Activated naive CD4-positive, alpha-beta T cell treated with Interleukin-2 at 50 U/mL for 16 hours (primary cell): Measurements from ENCODE around the gene GJB5.

Experiments used
- DNase-seq: peaks from one replicate; pipeline ENCODE4 v3.0.0-alpha.2; 2020

GJB5 gene

DNA sequence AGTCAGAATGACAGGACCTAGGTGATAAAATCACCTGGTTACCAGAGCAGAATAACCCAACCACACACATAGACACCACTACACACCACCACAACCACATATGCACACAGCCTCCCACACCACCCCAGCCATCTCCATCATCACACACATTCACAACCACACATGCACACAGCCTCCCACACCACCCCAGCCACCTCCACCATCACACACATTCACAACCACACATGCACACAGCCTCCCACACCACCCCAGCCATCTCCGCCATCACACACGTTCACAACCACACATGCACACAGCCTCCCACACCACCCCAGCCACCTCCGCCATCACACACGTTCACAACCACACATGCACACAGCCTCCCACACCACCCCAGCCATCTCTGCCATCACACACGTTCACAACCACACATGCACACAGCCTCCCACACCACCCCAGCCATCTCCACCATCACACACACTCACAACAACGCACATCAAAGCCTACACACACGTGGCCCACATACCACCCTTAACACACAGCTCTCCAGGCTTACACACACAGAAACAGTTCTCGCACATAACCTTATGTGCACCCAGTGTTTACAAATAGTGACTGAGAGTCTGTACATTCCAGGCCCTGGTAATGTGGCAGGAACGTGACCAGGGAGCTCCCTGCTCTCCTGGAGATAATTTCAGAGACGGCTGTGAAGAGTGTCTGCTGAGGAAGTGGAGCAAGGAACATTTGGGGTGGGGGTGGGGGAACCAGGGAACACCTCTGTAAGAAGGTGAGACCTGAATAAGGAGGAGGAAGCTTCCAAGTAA lies 22.9 kb downstream of the GJB5 start:
- no peak for DNase-seq

DNA sequence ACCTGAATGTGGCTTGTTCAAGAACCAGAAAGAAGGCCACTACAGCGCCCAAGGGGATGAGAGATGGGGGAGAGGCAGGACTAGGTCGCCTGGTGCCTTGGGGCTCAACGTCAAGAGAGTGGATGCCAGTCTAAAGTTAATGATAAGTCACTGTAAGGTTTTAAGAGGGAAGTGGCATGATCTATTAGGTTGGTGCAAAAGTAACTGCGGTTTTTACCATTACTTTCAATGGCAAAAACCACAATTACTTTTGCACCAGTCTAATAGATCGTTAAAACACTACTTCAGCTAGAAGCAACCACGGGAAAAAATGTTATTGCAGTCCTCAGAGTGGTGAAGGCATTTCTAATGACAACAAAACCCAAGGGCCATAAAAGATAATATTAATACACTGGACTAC lies 23.5 kb downstream of the GJB5 start:
- no peak for DNase-seq

DNA sequence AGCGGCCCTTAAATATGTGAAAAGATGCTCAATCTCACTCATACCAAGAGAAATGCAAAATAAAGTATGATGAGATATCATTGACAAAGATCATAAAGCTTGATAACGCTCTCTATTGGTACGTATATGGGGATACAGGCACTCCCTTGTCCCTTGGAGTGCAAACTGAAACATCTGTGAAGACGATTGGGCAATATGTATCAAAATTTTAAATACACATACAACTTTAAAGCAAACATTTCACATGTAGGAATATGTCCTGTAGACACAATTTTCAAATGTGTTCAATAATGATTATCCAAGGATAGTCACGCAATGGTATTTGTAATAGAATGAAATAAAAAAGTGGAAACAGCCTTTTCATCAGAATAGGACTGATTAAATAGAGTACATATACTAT lies 24.2 kb downstream of the GJB5 start:
- no peak for DNase-seq

DNA sequence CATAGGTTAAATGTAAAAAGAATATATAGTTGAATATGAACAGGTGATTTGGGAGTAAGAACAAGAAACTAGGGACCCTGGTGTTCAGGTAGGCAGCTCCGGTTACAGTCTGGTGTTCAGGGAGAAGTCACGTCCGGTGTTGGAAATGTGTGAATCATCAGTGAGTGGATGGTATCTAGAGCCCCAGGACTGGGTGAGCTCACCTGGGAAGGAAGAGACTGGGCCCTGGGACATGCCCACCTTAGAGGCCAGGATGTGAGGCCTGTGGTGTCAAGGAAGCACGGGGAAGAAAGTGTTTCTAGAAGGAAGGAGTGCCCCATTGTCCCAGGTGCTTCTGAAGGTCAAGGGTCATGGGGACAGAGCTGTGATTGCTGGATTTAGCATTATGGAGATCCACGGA lies 24.7 kb downstream of the GJB5 start:
- DNase-seq: no peak

DNA sequence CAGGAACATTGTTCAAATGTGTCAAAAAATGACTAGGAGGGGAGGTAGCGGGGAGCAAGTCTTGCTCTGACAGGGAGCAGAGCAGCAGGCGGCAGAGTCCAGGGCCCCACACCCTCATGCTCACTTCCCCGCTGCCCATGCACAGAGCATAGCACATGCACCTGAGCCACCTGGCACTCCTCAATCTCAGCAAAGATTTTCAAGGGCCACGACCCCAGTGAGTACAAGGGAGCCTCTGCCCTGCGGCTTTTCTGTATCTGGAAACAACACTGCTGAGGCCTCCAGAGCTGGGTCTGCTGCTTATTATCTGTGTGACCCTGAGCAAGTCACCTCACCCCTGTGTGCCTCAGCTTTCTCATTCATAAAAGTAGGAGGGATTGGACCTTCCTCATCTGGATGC lies 25.1 kb downstream of the GJB5 start:
- DNase-seq: no peak

DNA sequence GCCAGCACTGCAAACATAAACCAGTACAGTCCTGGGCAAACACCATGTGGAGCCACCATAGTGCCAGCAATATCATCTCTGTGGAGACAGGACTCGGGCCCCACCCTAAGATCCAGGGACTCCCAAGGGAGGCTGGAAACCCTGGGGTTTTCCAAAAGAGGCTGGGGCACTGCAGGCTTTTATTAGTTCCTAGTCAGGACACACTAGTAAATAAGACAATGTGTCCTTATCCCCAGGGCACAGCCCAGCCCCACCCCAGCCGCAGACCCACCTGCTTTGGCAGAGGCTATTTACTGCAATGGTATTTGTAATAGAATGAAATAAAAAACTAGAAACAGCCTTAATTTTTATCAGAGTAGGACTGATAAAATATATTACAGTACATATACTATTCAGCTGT lies 25.7 kb downstream of the GJB5 start:
- DNase-seq: no peak

DNA sequence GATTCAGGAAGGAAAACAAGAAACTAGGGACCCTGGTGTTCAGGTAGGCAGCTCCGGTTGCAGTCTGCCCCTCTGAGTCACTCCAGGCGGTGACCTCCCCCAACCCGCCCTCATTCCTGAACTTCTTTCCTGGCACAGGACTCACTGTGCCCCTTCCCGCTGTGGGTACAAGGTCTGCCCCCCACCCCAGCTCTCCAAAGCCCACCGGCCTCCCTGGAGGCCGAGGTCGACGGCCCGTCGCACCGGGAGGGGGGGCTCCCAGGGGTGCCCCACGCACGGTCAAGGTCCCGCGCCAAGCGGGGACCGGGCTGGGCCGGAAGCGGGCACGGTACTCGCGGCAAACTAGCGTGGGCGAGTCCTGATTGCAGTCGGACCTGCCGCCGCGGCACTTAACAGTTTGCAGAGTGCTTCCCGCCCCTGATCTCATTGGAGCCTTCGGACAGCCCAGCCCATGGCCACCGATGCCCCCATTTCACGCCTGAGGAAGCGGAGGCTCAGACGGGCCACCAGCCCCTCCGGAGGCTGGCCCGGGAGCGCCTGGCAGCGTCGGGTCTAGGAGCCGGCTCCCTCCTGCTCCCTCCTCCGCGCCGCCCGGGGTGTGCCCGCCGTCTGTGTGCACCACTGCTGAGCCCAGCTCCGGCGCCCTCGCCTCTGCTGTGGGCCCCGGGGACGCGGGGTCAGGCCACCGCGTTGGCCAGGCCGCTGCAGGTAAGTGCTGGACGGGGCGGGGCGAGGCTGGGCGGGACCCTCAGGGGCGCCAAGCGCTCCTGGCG lies 26.4 kb downstream of the GJB5 start, which contains the start of gene GJB3:
Gene GJB3, plus strand, starts transcription at position 144 of the 773 bp plus-strand sequence. CDS start 3,549 bp downstream, outside the sequence.
- DNase-seq: peak; percentile 17

DNA sequence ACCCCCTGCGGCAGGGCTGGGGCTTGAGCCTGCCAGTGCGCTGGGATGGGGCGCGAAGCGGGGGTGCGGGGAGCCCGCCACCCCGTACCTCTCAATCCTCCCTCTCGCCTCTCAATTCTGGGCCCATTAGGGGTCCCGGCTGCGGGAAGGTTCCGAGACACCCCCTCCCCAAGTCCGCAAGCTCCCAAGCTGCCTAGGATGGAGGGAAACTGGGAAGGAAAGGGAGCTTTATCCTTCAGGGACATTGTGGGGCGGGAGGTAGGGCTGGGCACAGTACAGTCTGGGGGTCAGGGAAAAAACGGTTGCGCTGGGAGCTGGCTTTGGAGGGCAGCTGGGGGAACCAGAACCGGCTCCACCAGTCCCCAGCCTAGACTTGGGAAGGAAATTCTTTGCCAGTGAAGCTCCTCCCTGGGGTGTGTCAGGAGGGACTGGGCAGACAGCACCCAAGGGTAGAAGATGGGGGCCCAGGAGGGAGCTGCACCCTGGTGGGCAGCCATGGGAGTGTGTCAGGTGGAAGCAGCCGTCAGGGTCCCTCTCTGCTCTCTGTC lies 27.1 kb downstream of the GJB5 start:
- no peak for DNase-seq

DNA sequence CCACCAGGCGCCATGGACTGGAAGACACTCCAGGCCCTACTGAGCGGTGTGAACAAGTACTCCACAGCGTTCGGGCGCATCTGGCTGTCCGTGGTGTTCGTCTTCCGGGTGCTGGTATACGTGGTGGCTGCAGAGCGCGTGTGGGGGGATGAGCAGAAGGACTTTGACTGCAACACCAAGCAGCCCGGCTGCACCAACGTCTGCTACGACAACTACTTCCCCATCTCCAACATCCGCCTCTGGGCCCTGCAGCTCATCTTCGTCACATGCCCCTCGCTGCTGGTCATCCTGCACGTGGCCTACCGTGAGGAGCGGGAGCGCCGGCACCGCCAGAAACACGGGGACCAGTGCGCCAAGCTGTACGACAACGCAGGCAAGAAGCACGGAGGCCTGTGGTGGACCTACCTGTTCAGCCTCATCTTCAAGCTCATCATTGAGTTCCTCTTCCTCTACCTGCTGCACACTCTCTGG lies 29.9 kb downstream of the GJB5 start:
- no peak for DNase-seq

DNA sequence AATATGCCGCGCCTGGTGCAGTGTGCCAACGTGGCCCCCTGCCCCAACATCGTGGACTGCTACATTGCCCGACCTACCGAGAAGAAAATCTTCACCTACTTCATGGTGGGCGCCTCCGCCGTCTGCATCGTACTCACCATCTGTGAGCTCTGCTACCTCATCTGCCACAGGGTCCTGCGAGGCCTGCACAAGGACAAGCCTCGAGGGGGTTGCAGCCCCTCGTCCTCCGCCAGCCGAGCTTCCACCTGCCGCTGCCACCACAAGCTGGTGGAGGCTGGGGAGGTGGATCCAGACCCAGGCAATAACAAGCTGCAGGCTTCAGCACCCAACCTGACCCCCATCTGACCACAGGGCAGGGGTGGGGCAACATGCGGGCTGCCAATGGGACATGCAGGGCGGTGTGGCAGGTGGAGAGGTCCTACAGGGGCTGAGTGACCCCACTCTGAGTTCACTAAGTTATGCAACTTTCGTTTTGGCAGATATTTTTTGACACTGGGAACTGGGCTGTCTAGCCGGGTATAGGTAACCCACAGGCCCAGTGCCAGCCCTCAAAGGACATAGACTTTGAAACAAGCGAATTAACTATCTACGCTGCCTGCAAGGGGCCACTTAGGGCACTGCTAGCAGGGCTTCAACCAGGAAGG lies 30.5 kb downstream of the GJB5 start:
- DNase-seq: no peak

DNA sequence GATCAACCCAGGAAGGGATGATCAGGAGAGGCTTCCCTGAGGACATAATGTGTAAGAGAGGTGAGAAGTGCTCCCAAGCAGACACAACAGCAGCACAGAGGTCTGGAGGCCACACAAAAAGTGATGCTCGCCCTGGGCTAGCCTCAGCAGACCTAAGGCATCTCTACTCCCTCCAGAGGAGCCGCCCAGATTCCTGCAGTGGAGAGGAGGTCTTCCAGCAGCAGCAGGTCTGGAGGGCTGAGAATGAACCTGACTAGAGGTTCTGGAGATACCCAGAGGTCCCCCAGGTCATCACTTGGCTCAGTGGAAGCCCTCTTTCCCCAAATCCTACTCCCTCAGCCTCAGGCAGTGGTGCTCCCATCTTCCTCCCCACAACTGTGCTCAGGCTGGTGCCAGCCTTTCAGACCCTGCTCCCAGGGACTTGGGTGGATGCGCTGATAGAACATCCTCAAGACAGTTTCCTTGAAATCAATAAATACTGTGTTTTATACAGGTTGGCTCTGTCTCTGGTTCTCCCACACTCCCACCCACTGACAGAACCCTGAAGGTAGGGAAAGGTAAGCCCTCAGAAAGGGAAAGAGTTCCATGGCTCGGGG lies 31.1 kb downstream of the GJB5 start:
- DNase-seq: no peak

DNA sequence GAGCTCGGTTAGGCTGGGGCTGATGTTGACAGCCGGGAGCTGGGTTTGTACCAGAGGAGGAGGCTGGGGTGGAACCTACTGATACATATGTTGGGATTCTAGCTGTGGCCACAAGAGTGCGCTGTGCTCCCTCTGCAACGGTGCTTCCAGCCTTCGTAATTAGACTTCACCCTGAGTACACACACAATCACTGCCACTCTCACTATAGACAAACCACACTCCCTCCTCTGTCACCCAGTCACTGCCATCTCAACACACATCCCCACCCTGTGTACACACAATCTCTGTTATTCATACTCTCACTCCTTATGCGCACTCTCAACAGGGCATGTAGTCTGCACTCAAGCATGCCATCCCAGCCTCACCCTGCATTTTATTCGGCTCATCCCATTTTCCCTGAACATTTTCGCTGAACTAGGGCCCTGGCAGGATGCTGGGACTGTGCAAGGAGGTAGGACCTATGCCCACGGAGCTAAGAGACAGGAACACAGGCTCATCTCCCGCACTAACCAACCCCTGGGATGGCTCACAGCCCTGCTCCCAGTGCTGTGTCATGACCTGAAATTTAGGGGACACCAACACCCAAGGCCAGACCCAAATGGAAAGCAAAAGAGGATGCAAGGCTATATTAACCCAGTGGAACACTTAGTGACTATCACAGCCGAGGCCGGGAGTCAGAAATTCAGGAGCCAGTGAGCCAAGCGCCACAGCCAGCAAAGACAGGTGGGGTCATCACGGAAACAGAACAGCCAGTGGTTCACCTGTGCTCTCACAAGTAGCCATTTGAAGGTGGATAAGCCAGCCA lies 31.9 kb downstream of the GJB5 start:
- peak; percentile 58 for DNase-seq

DNA sequence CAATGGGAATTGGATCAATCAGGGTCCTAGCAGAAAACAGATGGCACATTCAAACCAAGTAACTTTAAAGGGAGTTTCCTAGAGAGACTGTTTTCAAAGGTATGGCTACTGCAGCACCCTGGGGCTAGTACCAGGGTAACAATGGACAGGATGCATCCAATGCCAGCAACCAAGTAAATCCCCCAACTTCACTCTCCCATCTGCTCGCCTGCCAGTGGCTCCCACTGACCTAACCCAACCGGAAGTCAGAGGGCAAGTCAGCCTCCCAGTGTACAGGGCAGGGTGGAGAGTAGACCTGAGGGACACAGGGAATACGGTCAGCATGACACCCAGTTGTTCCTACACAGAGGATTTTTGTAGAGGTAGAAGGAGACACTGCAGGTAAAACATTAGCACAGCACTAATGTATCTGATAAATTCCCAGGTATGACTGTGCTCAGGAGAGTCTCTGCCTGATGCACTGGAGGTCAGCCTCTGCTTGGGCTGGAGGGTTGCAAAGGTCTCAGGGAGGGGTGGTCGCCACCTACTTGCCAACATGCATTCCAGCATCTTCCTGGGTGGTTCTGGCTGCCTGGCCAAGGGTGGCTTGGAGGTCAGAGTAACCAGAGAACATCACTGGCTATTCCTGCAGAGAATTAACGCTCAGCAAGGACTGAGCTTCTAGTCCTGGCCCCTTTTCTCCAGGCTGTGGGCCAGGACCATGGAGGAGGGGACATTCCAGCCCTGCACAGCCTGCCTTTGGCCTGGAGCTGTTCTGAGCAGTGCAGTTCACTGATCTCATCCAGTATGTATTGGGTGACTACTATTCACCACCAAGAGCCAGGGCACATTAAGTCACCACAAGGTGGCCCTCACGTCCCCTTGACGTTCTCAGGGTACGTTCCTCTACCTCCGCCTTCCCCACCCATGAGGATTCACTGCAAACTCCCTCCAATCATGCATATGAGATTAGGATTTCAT lies 32.9 kb downstream of the GJB5 start:
- no peak for DNase-seq

DNA sequence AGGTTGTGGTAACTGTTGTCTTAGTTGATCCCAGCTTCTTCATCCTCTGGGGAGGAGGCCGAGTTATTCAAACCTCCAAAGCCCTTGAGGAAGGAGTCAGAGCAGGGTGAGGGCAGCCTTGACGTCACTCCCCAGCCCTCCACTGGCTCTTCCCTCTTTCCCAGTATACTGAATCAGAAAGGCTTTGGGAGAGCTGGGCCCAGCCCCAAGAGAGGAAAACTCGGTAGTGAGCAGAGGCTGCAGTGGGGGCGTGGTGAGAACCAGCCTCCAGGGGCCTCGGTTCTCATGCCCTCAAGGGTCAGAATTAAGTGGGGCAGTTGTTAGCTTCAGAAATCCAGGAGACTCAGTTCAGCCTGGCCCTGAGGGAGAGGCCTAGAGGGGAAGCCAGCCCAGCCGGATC lies 36.1 kb downstream of the GJB5 start:
- no peak for DNase-seq

DNA sequence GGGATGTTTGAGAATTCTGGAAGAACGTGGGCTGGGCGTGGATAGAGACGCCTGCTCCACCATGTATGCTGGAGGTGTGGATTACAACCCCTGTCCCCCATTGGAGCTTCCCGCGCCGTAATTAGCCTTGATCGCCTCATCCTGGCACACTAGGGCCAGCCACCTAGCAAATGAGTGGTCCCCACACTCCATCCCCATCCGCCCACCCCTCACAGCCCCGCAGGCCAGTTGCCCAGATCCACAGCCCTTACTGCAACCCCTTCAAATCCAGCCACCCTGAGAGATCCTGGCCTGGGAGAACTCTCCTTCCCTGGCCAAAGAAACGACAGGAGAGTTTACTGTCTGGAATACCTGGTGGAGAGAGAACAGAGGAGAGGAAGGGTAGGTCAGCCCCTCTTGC lies 37.6 kb downstream of the GJB5 start:
- no peak for DNase-seq

DNA sequence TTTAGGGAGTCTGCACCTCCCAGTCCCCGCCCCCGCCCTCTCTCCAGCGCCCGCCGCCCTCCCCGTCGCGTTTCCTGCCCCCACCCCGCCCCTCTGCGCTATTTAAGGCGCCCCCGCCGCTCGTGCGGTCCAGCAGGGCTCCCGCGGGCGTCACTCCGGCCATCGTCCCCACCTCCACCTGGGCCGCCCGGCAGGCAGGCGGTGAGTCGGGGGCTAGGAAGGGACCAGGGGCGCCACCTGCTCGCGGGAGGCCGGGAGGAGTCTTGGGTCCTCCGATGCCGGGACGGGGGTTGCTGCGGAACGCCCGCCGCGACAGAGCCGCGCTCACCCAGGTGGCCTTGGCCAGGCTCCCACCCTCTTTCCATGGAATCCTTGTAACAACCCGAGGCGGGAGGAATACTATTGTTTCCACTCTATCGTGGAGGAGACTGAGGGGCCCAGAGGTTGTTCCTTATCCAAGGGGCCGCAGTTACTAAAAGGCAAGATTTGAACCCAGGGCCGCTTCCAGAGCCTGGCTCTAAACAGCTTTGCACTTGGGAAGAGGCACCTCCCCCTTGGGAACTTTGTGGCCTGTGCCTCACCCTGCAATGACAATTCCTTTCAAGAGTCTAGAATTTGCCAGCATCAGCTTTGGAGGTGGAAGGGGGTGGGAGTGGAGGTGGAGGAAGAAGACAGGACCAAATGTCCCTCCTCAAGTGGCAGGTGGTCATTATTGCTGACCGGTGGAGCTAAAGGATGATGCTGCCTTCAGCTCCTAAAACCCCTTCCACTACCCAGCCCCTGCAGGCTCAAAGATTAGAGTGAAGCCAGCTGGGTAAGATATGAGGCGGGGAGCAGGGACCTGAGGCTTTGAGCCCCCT lies 38.3 kb downstream of the GJB5 start, which contains the start of gene GJA4:
Gene GJA4, plus strand, starts transcription at position 132 of the 860 bp plus-strand sequence. CDS start 1,215 bp downstream, outside the sequence.
- no peak for DNase-seq

DNA sequence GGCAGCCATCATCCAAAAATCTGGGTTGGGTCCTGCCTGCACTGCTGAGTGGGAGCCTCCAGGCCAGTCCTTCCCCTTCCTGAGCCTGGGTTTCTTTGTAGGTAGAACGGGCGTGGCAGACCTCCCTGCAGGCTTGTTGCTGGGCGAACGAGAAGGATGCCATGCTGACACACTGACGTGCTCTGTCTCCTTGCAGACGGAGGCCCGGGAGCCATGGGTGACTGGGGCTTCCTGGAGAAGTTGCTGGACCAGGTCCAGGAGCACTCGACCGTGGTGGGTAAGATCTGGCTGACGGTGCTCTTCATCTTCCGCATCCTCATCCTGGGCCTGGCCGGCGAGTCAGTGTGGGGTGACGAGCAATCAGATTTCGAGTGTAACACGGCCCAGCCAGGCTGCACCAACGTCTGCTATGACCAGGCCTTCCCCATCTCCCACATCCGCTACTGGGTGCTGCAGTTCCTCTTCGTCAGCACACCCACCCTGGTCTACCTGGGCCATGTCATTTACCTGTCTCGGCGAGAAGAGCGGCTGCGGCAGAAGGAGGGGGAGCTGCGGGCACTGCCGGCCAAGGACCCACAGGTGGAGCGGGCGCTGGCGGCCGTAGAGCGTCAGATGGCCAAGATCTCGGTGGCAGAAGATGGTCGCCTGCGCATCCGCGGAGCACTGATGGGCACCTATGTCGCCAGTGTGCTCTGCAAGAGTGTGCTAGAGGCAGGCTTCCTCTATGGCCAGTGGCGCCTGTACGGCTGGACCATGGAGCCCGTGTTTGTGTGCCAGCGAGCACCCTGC lies 39.3 kb downstream of the GJB5 start:
- DNase-seq: no peak

DNA sequence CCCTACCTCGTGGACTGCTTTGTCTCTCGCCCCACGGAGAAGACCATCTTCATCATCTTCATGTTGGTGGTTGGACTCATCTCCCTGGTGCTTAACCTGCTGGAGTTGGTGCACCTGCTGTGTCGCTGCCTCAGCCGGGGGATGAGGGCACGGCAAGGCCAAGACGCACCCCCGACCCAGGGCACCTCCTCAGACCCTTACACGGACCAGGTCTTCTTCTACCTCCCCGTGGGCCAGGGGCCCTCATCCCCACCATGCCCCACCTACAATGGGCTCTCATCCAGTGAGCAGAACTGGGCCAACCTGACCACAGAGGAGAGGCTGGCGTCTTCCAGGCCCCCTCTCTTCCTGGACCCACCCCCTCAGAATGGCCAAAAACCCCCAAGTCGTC lies 39.9 kb downstream of the GJB5 start:
- DNase-seq: no peak

DNA sequence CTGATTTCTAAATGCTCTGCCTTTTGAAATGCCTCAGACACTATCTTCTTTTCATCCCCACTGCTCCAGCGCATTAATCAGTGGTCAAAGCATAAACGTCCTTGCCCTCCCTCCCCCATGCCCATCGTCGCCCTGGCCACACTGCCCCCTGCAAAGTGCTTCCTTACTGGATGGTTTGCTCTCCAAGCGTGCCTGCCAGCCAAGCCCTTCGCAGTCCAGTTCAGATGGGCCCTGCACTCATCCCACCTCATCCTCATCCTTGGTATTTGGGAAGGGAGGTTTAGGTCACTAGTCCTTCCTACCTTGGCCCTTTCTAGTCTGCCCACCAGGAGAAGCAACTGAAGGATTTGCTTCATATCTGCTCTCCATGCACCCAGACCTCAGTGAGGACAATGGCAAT lies 41.1 kb downstream of the GJB5 start:
- no peak for DNase-seq
